HUES64 (cell line): ENCODE results near the gene LCE1B. TPM values are rescaled to one million over a fixed set of nuclear protein-coding genes. Genes with fewer than 3 reads are reported as not detected.

Experiments used
- H3K27ac ChIP-seq: 2 replicates; pipeline ENCODE4 v1.7.0; 2013; ENCODE audit warnings: low read depth, low read length, inconsistent platforms
- H3K27me3 ChIP-seq: 2 replicates; pipeline ENCODE4 v1.6.1; 2013; ENCODE audit warnings: mild to moderate bottlenecking, low read length; ENCODE audit not compliant: insufficient read depth
- H3K36me3 ChIP-seq: 2 replicates; pipeline ENCODE4 v1.6.1; 2013; ENCODE audit warnings: mild to moderate bottlenecking, low read length; ENCODE audit not compliant: insufficient read depth
- H3K4me1 ChIP-seq: 2 replicates; pipeline ENCODE4 v1.6.1; 2013; ENCODE audit warnings: mild to moderate bottlenecking, low read length, moderate library complexity; ENCODE audit not compliant: insufficient read depth
- H3K4me3 ChIP-seq: 2 replicates; pipeline ENCODE4 v1.5.1; 2013; ENCODE audit warnings: mild to moderate bottlenecking, low read length, moderate library complexity
- H3K9ac ChIP-seq: 2 replicates; pipeline ENCODE4 v1.6.1; 2013; ENCODE audit warnings: mild to moderate bottlenecking, low read depth, low read length
- H3K9me3 ChIP-seq: 2 replicates; pipeline ENCODE4 v1.6.1; 2013; ENCODE audit warnings: low read depth, low read length; ENCODE audit not compliant: insufficient read depth
- WGBS: fragments of 150-250, 120-280 bp; methylation state at CpG from one replicate; pipeline ENCODE4 v1.1.7; 2013; ENCODE audit warnings: missing lambda C conversion rate; 5-methylcytosine and 5-hydroxymethylcytosine counted together
- polyA plus RNA-seq, 2 experiments: library from polyadenylated mRNA; stranded (reverse); fragments of 50-300 nt; gene quantifications; one replicate each; pipeline ENCODE4 v1.2.3, GENCODE V29; 2013

Gene LCE1B
- polyA plus RNA-seq (2013, experiment 1 of 2), result not detected
- not detected for polyA plus RNA-seq (2013, experiment 2 of 2)

DNA sequence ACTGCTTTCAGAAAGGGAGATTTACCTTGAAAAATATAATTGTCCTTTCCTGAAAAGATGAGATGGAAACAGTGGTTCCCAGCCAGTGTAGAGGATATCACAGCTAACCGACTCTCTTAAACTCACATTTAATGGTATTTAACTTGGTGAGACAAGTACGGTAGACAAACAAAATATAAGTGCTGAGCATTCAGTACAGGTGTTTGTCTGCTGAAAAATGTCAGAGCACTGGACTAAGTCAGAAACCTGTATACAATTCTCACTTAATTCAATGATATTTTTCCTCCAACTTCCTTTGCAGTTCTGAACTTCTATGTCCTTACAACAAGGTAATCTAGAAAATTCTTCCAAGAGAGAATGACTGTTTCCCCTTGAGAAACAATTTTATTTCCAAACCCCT is at the start of gene LCE1B:
LCE1B (plus strand) TSS at position 301 of the 400 bp plus-strand sequence. CDS start 476 bp downstream, outside the sequence.
- H3K9me3 ChIP-seq, result peaks cover 93% of the 10 kb centered on the region
- no peaks in the 10 kb centered on the region for H3K27me3 ChIP-seq
- no peaks in the 10 kb centered on the region for H3K36me3 ChIP-seq

DNA sequence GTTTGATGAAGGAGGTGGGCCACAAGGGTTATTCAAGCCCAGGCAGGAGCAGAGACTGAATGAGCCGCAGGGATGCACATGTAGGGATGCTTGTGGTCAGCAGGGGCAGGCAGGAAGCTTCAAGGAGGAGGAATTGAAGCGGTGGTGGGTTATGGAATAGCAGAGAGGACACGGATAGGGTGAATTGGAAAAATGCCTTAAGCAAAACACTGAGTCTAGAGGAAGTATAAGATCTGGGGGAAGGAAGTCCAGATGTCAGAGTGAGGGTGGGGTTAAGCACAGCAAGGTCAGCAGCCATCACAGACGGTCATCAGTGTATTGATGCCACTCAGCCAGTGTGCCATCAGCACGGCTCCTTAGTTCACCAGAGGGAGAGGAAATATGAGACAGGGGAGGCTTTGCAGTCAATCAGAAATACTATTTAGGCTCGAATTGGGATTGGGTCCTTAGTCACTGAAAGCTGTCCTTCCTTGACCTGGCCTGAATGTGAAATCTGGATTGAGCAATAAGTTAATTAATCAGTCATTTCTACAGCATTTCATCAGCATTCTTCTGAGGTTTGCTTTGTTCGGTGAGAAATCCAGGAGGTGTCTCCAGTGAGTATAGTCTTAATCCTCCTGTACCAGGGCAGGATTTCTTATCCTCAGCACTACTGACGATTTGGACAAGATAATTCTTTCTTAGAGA is 42.8 kb upstream of the LCE1B start:
- Histone ChIP-seq H3K27ac (no peak overlapping the region), H3K9me3 (peaks cover 83% of the 10 kb centered on the region), H3K4me1 (no peaks in the 10 kb centered on the region), H3K27me3 (no peaks in the 10 kb centered on the region), H3K9ac (no peak overlapping the region), H3K36me3 (no peaks in the 10 kb centered on the region), H3K4me3 (no peak overlapping the region)
- WGBS, result 56% methylated on average over 8 of the region's 8 CpGs

More for the DNA sequence above, at the start of gene LCE1B:
- WGBS, result 96% methylated on average over 2 of the region's 2 CpGs
- no peaks in the 10 kb centered on the region for H3K4me1 ChIP-seq
- no peak within 1 kb of the TSS for H3K9ac ChIP-seq
- H3K27ac ChIP-seq, result no peak within 1 kb of the TSS
- H3K4me3 ChIP-seq, result no peak within 1 kb of the TSS

- H3K36me3 ChIP-seq, result no peaks in the 10 kb centered on the region
- no peaks in the 10 kb centered on the region for H3K27me3 ChIP-seq
- no CpG with 5 or more reads among the region's 1 CpG for WGBS
- H3K4me3 ChIP-seq, result no peak overlapping the region
- H3K9ac ChIP-seq, result no peak overlapping the region
- H3K4me1 ChIP-seq, result no peaks in the 10 kb centered on the region
- H3K9me3 ChIP-seq, result peaks cover 83% of the 10 kb centered on the region
- no peak overlapping the region for H3K27ac ChIP-seq
These were observed 41.4 kb upstream of the LCE1B start for GRCh38 chr1:152770411-152770810.

DNA sequence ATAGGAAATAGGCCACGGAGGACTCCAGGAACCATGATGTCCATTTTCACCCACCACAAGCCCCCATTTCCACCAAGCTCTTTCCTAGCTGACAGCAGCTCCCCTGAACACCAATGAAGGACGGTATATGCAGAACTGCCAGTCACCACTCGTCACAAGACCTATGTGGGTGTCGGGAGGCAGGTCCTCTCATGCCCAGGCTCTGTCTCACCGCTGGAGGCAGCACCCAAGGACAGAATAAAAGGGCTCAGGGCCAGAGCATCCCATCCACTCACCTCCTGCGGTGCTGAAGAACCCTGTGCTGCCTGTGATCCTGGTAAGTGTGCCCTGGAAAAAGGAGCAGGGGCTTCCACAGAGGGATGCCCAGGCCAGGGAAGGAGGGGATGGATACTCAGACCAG is 36.9 kb upstream of the LCE1B start, which contains the start of gene LCE1F:
LCE1F (plus strand) TSS at position 266 of the 400 bp plus-strand sequence. CDS start 1,232 bp downstream, outside the sequence.
- WGBS, result 58% methylated on average over 6 of the region's 6 CpGs

DNA sequence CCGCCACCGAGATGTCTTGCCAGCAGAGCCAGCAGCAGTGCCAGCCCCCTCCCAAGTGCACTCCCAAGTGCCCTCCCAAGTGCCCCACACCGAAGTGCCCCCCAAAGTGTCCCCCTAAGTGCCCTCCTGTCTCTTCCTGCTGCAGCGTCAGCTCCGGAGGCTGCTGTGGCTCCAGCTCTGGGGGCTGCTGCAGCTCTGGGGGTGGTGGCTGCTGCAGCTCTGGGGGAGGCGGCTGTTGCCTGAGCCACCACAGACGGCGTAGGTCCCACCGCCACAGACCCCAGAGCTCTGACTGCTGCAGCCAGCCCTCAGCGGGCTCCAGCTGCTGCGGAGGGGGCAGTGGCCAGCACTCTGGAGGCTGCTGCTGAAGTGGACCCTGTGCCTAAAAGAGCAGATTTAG is 35.4 kb upstream of the LCE1B start:
- Histone ChIP-seq H3K27me3 (no peaks in the 10 kb centered on the region), H3K4me3 (no peak overlapping the region), H3K36me3 (no peaks in the 10 kb centered on the region), H3K9ac (no peak overlapping the region), H3K27ac (no peak overlapping the region), H3K9me3 (peaks cover 80% of the 10 kb centered on the region), H3K4me1 (no peaks in the 10 kb centered on the region)
- 81% methylated on average over 11 of the region's 11 CpGs for WGBS

More for the DNA sequence above, 36.9 kb upstream of the LCE1B start, which contains the start of gene LCE1F:
- Histone ChIP-seq H3K27ac (no peak within 1 kb of the TSS), H3K4me1 (no peaks in the 10 kb centered on the region), H3K27me3 (no peaks in the 10 kb centered on the region), H3K9ac (no peak within 1 kb of the TSS), H3K9me3 (peaks cover 81% of the 10 kb centered on the region), H3K4me3 (no peak within 1 kb of the TSS), H3K36me3 (no peaks in the 10 kb centered on the region)

- H3K9me3 ChIP-seq, result peaks cover 89% of the 10 kb centered on the region
- H3K4me3 ChIP-seq, result no peak overlapping the region
- 89% methylated on average over 4 of the region's 4 CpGs for WGBS
- no peaks in the 10 kb centered on the region for H3K27me3 ChIP-seq
- no peak overlapping the region for H3K27ac ChIP-seq
- no peaks in the 10 kb centered on the region for H3K4me1 ChIP-seq
- no peak overlapping the region for H3K9ac ChIP-seq
- H3K36me3 ChIP-seq, result no peaks in the 10 kb centered on the region
These were observed 34.1 kb upstream of the LCE1B start for GRCh38 chr1:152777510-152778137.

- WGBS, result 64% methylated on average over 2 of the region's 2 CpGs
- Histone ChIP-seq H3K9ac (no peak overlapping the region), H3K27me3 (no peaks in the 10 kb centered on the region), H3K27ac (no peak overlapping the region), H3K9me3 (peaks cover 88% of the 10 kb centered on the region), H3K36me3 (no peaks in the 10 kb centered on the region), H3K4me3 (no peak overlapping the region), H3K4me1 (no peaks in the 10 kb centered on the region)
These were observed 28.7 kb upstream of the LCE1B start for GRCh38 chr1:152783095-152783494.

GRCh38 chr1:152786077-152786476 is 25.7 kb upstream of the LCE1B start, which contains the start of gene LCE1E:
LCE1E (plus strand) TSS chr1:152786257; CDS start chr1:152787300, 1,043 bp downstream.
- Histone ChIP-seq H3K4me3 (no peak within 1 kb of the TSS), H3K9ac (no peak within 1 kb of the TSS), H3K4me1 (no peaks in the 10 kb centered on the region), H3K27me3 (no peaks in the 10 kb centered on the region), H3K36me3 (no peaks in the 10 kb centered on the region), H3K27ac (no peak within 1 kb of the TSS), H3K9me3 (peaks cover 76% of the 10 kb centered on the region)
- 47% methylated on average over 2 of the region's 2 CpGs for WGBS

- H3K4me1 ChIP-seq, result no peaks in the 10 kb centered on the region
- no peaks in the 10 kb centered on the region for H3K27me3 ChIP-seq
- no peak overlapping the region for H3K9ac ChIP-seq
- no peak overlapping the region for H3K27ac ChIP-seq
- peaks cover 21% of the 10 kb centered on the region for H3K9me3 ChIP-seq
- 63% methylated on average over 4 of the region's 4 CpGs for WGBS
- H3K36me3 ChIP-seq, result no peaks in the 10 kb centered on the region
- no peak overlapping the region for H3K4me3 ChIP-seq
These were observed 16.1 kb upstream of the LCE1B start for GRCh38 chr1:152795686-152796085.

GRCh38 chr1:152796421-152796820 is 15.3 kb upstream of the LCE1B start, which contains the start of gene LCE1D:
LCE1D (plus strand) TSS chr1:152796721; CDS start chr1:152797795, 1,074 bp downstream.
- no peaks in the 10 kb centered on the region for H3K4me1 ChIP-seq
- peaks cover 28% of the 10 kb centered on the region for H3K9me3 ChIP-seq
- no peaks in the 10 kb centered on the region for H3K36me3 ChIP-seq
- no peaks in the 10 kb centered on the region for H3K27me3 ChIP-seq
- H3K9ac ChIP-seq, result no peak within 1 kb of the TSS
- WGBS, result 29% methylated on average over 2 of the region's 3 CpGs
- H3K4me3 ChIP-seq, result no peak within 1 kb of the TSS
- no peak within 1 kb of the TSS for H3K27ac ChIP-seq

DNA sequence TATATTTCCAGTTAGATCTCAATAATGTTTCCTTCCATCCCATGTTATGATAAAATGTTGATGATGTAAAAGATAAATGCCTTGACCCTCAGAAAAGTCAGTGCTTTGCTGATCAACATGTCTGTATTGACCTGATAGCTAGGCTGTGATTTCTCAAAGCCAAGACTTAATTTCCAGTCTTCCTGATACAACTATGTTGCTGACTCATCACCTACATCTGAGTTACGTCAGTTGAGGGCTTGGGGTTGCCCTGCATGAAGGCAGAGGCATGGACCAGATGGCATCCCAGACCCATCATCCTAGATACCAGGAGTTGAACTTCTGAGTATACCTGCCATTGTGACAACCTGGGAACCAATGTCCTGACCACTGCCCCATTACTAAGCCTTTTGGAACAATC is 10.4 kb upstream of the LCE1B start:
- peaks cover 71% of the 10 kb centered on the region for H3K9me3 ChIP-seq
- no peak overlapping the region for H3K4me3 ChIP-seq
- no peaks in the 10 kb centered on the region for H3K27me3 ChIP-seq
- H3K9ac ChIP-seq, result no peak overlapping the region
- 88% methylated on average over 1 of the region's 1 CpG for WGBS
- H3K27ac ChIP-seq, result no peak overlapping the region
- H3K4me1 ChIP-seq, result no peaks in the 10 kb centered on the region
- H3K36me3 ChIP-seq, result no peaks in the 10 kb centered on the region
